HUES6 (cell line): ENCODE measurements around the gene CXCR4.
A peak's percentile ranks its signal among the peaks of the same experiment; 100 is the strongest.

Experiments
- H3K27ac ChIP-seq: 2 replicates; pipeline ENCODE4 v1.7.0; 2013; ENCODE audit warnings: low read depth, mild to moderate bottlenecking, low read length, inconsistent platforms
- H3K27me3 ChIP-seq: 2 replicates; pipeline ENCODE4 v1.6.1; 2013; ENCODE audit warnings: low read length; ENCODE audit not compliant: control insufficient read depth, insufficient read depth
- H3K36me3 ChIP-seq: 2 replicates; pipeline ENCODE4 v1.6.1; 2013; ENCODE audit warnings: low read length; ENCODE audit not compliant: control insufficient read depth, insufficient read depth
- H3K4me1 ChIP-seq: 2 replicates; pipeline ENCODE4 v1.6.1; 2013; ENCODE audit warnings: low read length; ENCODE audit not compliant: control insufficient read depth, insufficient read depth
- H3K4me3 ChIP-seq: 2 replicates; pipeline ENCODE4 v1.5.1; 2013; ENCODE audit warnings: low read depth, low read length
- H3K9ac ChIP-seq: one replicate; pipeline ENCODE4 v1.6.1; 2013; ENCODE audit warnings: mild to moderate bottlenecking, low read length
- H3K9me3 ChIP-seq: 2 replicates; pipeline ENCODE4 v1.6.1; 2013; ENCODE audit warnings: low read depth, low read length; ENCODE audit not compliant: control insufficient read depth, insufficient read depth

The CXCR4 gene

GRCh38 chr2:136117909-136118818, at the start of gene CXCR4:
TSS of gene CXCR4 (minus strand) at chr2:136118149. CDS start at chr2:136118060, 89 bp downstream.
- 0 out of 2 replicates have a peak, but pooled peaks cover 8% of the 10 kb centered on the region for H3K4me1 ChIP-seq
- peaks cover 6% of the 10 kb centered on the region; the same call in 1 of the 2 replicates for H3K36me3 ChIP-seq
- H3K9ac ChIP-seq: peak within 1 kb of the TSS; percentile 54
- peak within 1 kb of the TSS; percentile 68 for H3K4me3 ChIP-seq
- no peaks in the 10 kb centered on the region for H3K9me3 ChIP-seq
- no peak within 1 kb of the TSS for H3K27ac ChIP-seq
- peaks cover 66% of the 10 kb centered on the region for H3K27me3 ChIP-seq

GRCh38 chr2:136164280-136164776, 46.4 kb upstream of the CXCR4 start:
- Histone ChIP-seq H3K36me3 (no peaks in the 10 kb centered on the region), H3K4me3 (no peak overlapping the region), H3K9ac (no peak overlapping the region), H3K9me3 (no peaks in the 10 kb centered on the region), H3K27me3 (no peaks in the 10 kb centered on the region), H3K4me1 (peaks cover 7% of the 10 kb centered on the region; the same call in 1 of the 2 replicates), H3K27ac (no peak overlapping the region)

GRCh38 chr2:136162438-136162837, 44.5 kb upstream of the CXCR4 start:
- Histone ChIP-seq H3K27me3 (no peaks in the 10 kb centered on the region), H3K9ac (no peak overlapping the region), H3K27ac (no peak overlapping the region), H3K4me3 (no peak overlapping the region), H3K9me3 (no peaks in the 10 kb centered on the region), H3K4me1 (no peaks in the 10 kb centered on the region; the same call in 1 of the 2 replicates), H3K36me3 (no peaks in the 10 kb centered on the region)

- H3K4me3 ChIP-seq: no peak overlapping the region
- H3K9ac ChIP-seq: no peak overlapping the region
- H3K4me1 ChIP-seq: no peaks in the 10 kb centered on the region
- H3K27ac ChIP-seq: no peak overlapping the region
- no peaks in the 10 kb centered on the region for H3K9me3 ChIP-seq
- H3K36me3 ChIP-seq: no peaks in the 10 kb centered on the region
- no peaks in the 10 kb centered on the region for H3K27me3 ChIP-seq
These were observed 38.5 kb upstream of the CXCR4 start for GRCh38 chr2:136156411-136156810.

- H3K36me3 ChIP-seq: no peaks in the 10 kb centered on the region
- H3K27me3 ChIP-seq: no peaks in the 10 kb centered on the region; the same call in 1 of the 2 replicates
- no peak overlapping the region for H3K9ac ChIP-seq
- H3K4me1 ChIP-seq: no peaks in the 10 kb centered on the region
- no peaks in the 10 kb centered on the region for H3K9me3 ChIP-seq
- no peak overlapping the region for H3K4me3 ChIP-seq
- no peak overlapping the region for H3K27ac ChIP-seq
These were observed 36.4 kb upstream of the CXCR4 start for GRCh38 chr2:136154384-136154783.

- Histone ChIP-seq H3K36me3 (no peaks in the 10 kb centered on the region), H3K4me1 (no peaks in the 10 kb centered on the region), H3K9me3 (no peaks in the 10 kb centered on the region), H3K4me3 (no peak overlapping the region), H3K27me3 (no peaks in the 10 kb centered on the region; the same call in 1 of the 2 replicates), H3K27ac (no peak overlapping the region), H3K9ac (no peak overlapping the region)
These were observed 33.3 kb upstream of the CXCR4 start for GRCh38 chr2:136151021-136151971.

- no peaks in the 10 kb centered on the region for H3K36me3 ChIP-seq
- H3K4me1 ChIP-seq: no peaks in the 10 kb centered on the region
- no peak overlapping the region for H3K4me3 ChIP-seq
- no peaks in the 10 kb centered on the region for H3K9me3 ChIP-seq
- H3K9ac ChIP-seq: no peak overlapping the region
- no peaks in the 10 kb centered on the region; the same call in 1 of the 2 replicates for H3K27me3 ChIP-seq
- H3K27ac ChIP-seq: no peak overlapping the region
These were observed 31.1 kb upstream of the CXCR4 start for GRCh38 chr2:136149011-136149410.

- Histone ChIP-seq H3K36me3 (no peaks in the 10 kb centered on the region), H3K27ac (no peak overlapping the region), H3K27me3 (no peaks in the 10 kb centered on the region; the same call in 1 of the 2 replicates), H3K9me3 (no peaks in the 10 kb centered on the region), H3K4me1 (0 out of 2 replicates have a peak, but pooled peaks cover under 1% of the 10 kb centered on the region), H3K9ac (no peak overlapping the region), H3K4me3 (no peak overlapping the region)
These were observed 28.6 kb upstream of the CXCR4 start for GRCh38 chr2:136146564-136146963.

- Histone ChIP-seq H3K9ac (no peak overlapping the region), H3K27ac (no peak overlapping the region), H3K4me1 (0 out of 2 replicates have a peak, but pooled peaks cover 2% of the 10 kb centered on the region), H3K9me3 (no peaks in the 10 kb centered on the region), H3K27me3 (no peaks in the 10 kb centered on the region), H3K4me3 (no peak overlapping the region), H3K36me3 (no peaks in the 10 kb centered on the region)
These were observed 25.9 kb upstream of the CXCR4 start for GRCh38 chr2:136143603-136144451.
